Measurements from ENCODE around the gene PLEKHG4B.
"Not testable (repeated sequence)": the region's sequence is repeated elsewhere in the genome, so short reads cannot be mapped to it uniquely, and the experiment has no call there.

The PLEKHG4B gene

GRCh38 chr5:91556-92263, at the start of gene PLEKHG4B:
Gene PLEKHG4B, plus strand, starts transcription at chr5:92168. Its CDS starts 64 bp downstream, at chr5:92232.
- no peaks in the 10 kb centered on the region for H3K4me1 Mint-ChIP-seq
- no peak within 1 kb of the TSS for H3K27ac Mint-ChIP-seq
- no peaks in the 10 kb centered on the region for H3K9me3 Mint-ChIP-seq
- H3K4me3 Mint-ChIP-seq, result peak within 1 kb of the TSS; percentile 51
- DNase-seq (ENCODE audit: low spot score in 2 of 2) (no peak), ATAC-seq (ENCODE audit: low read depth) (peak; percentile 31)
- H3K27me3 Mint-ChIP-seq, result peaks cover 27% of the 10 kb centered on the region
- peaks cover 2% of the 10 kb centered on the region for H3K36me3 Mint-ChIP-seq

GRCh38 chr5:42250-42649, 49.7 kb upstream of the PLEKHG4B start:
- Mint-ChIP-seq H3K36me3 (no peaks in the 10 kb centered on the region), H3K4me3 (no peak overlapping the region), H3K9me3 (no peaks in the 10 kb centered on the region), H3K27ac (no peak overlapping the region), H3K27me3 (peaks cover 14% of the 10 kb centered on the region), H3K4me1 (no peaks in the 10 kb centered on the region)
- DNase-seq (ENCODE audit: low spot score in 2 of 2) (no peak), ATAC-seq (ENCODE audit: low read depth) (no peak)

GRCh38 chr5:48192-48591, 43.8 kb upstream of the PLEKHG4B start:
- no peak for DNase-seq (ENCODE audit: low spot score in 2 of 2)
- no peak overlapping the region for H3K27ac Mint-ChIP-seq
- peaks cover 2% of the 10 kb centered on the region for H3K36me3 Mint-ChIP-seq
- peaks cover 4% of the 10 kb centered on the region for H3K9me3 Mint-ChIP-seq
- H3K4me1 Mint-ChIP-seq, result no peaks in the 10 kb centered on the region
- no peak overlapping the region for H3K4me3 Mint-ChIP-seq
- peaks cover 23% of the 10 kb centered on the region for H3K27me3 Mint-ChIP-seq
- no peak for ATAC-seq (ENCODE audit: low read depth)

GRCh38 chr5:49530-49929, 42.4 kb upstream of the PLEKHG4B start:
- DNase-seq (ENCODE audit: low spot score in 2 of 2); H3K9me3 Mint-ChIP-seq; H3K4me3 Mint-ChIP-seq; ATAC-seq (ENCODE audit: low read depth); H3K27ac Mint-ChIP-seq; H3K4me1 Mint-ChIP-seq; H3K36me3 Mint-ChIP-seq: not testable (repeated sequence)
- H3K27me3 Mint-ChIP-seq, result peaks cover 22% of the 10 kb centered on the region

- Mint-ChIP-seq H3K27me3 (peaks cover 22% of the 10 kb centered on the region), H3K36me3 (peaks cover 2% of the 10 kb centered on the region), H3K27ac (no peak overlapping the region)
These were observed 41.9 kb upstream of the PLEKHG4B start for GRCh38 chr5:49953-50544.

GRCh38 chr5:50724-51499, 41.1 kb upstream of the PLEKHG4B start:
- Mint-ChIP-seq H3K27ac (no peak overlapping the region), H3K27me3 (peaks cover 20% of the 10 kb centered on the region), H3K4me1 (no peaks in the 10 kb centered on the region), H3K9me3 (peaks cover 6% of the 10 kb centered on the region), H3K4me3 (no peak overlapping the region), H3K36me3 (peaks cover 2% of the 10 kb centered on the region)
- no peak for ATAC-seq (ENCODE audit: low read depth)
- DNase-seq (ENCODE audit: low spot score in 2 of 2), result no peak

More at GRCh38 chr5:49953-50544, 41.9 kb upstream of the PLEKHG4B start:
- ATAC-seq (ENCODE audit: low read depth) (no peak), DNase-seq (ENCODE audit: low spot score in 2 of 2) (no peak)
- Mint-ChIP-seq H3K4me3 (no peak overlapping the region), H3K4me1 (no peaks in the 10 kb centered on the region), H3K9me3 (peaks cover 4% of the 10 kb centered on the region)

GRCh38 chr5:51500-51823, 40.5 kb upstream of the PLEKHG4B start:
- no peak overlapping the region for H3K4me3 Mint-ChIP-seq
- no peak for DNase-seq (ENCODE audit: low spot score in 2 of 2)

GRCh38 chr5:53381-54174, 38.4 kb upstream of the PLEKHG4B start:
- peaks cover 18% of the 10 kb centered on the region for H3K27me3 Mint-ChIP-seq
- peaks cover 2% of the 10 kb centered on the region for H3K36me3 Mint-ChIP-seq
- H3K27ac Mint-ChIP-seq, result no peak overlapping the region

More at GRCh38 chr5:51500-51823, 40.5 kb upstream of the PLEKHG4B start:
- Mint-ChIP-seq H3K4me1 (no peaks in the 10 kb centered on the region), H3K36me3 (peaks cover 2% of the 10 kb centered on the region), H3K27ac (no peak overlapping the region), H3K9me3 (peaks cover 6% of the 10 kb centered on the region), H3K27me3 (peaks cover 21% of the 10 kb centered on the region)
- no peak for ATAC-seq (ENCODE audit: low read depth)

GRCh38 chr5:54175-54730, 37.7 kb upstream of the PLEKHG4B start:
- peaks cover 2% of the 10 kb centered on the region for H3K36me3 Mint-ChIP-seq
- H3K4me1 Mint-ChIP-seq, result no peaks in the 10 kb centered on the region
- peaks cover 18% of the 10 kb centered on the region for H3K27me3 Mint-ChIP-seq
- peaks cover 6% of the 10 kb centered on the region for H3K9me3 Mint-ChIP-seq
- H3K4me3 Mint-ChIP-seq, result peak overlapping the region; percentile 21
- ATAC-seq (ENCODE audit: low read depth) (no peak), DNase-seq (ENCODE audit: low spot score in 2 of 2) (no peak)
- no peak overlapping the region for H3K27ac Mint-ChIP-seq

More at GRCh38 chr5:53381-54174, 38.4 kb upstream of the PLEKHG4B start:
- peak overlapping the region; percentile 47 for H3K4me3 Mint-ChIP-seq
- ATAC-seq (ENCODE audit: low read depth) (no peak), DNase-seq (ENCODE audit: low spot score in 2 of 2) (no peak)
- peaks cover 6% of the 10 kb centered on the region for H3K9me3 Mint-ChIP-seq
- no peaks in the 10 kb centered on the region for H3K4me1 Mint-ChIP-seq

- Mint-ChIP-seq H3K36me3 (peaks cover 2% of the 10 kb centered on the region), H3K27ac (no peak overlapping the region), H3K4me1 (no peaks in the 10 kb centered on the region), H3K4me3 (no peak overlapping the region), H3K27me3 (peaks cover 16% of the 10 kb centered on the region), H3K9me3 (peaks cover 9% of the 10 kb centered on the region)
- DNase-seq (ENCODE audit: low spot score in 2 of 2) (no peak), ATAC-seq (ENCODE audit: low read depth) (no peak)
These were observed 36.9 kb upstream of the PLEKHG4B start for GRCh38 chr5:54876-55569.

- no peaks in the 10 kb centered on the region for H3K36me3 Mint-ChIP-seq
- no peak overlapping the region for H3K27ac Mint-ChIP-seq
- H3K4me3 Mint-ChIP-seq, result no peak overlapping the region
- H3K4me1 Mint-ChIP-seq, result no peaks in the 10 kb centered on the region
- H3K27me3 Mint-ChIP-seq, result peaks cover 9% of the 10 kb centered on the region
- peaks cover 7% of the 10 kb centered on the region for H3K9me3 Mint-ChIP-seq
- ATAC-seq (ENCODE audit: low read depth) (no peak), DNase-seq (ENCODE audit: low spot score in 2 of 2) (no peak)
These were observed 35.2 kb upstream of the PLEKHG4B start for GRCh38 chr5:56561-57290.

GRCh38 chr5:60250-60649, 31.7 kb upstream of the PLEKHG4B start:
- H3K27ac Mint-ChIP-seq; ATAC-seq (ENCODE audit: low read depth); DNase-seq (ENCODE audit: low spot score in 2 of 2); H3K36me3 Mint-ChIP-seq; H3K4me3 Mint-ChIP-seq; H3K4me1 Mint-ChIP-seq: not testable (repeated sequence)
- H3K27me3 Mint-ChIP-seq, result peaks cover 12% of the 10 kb centered on the region
- H3K9me3 Mint-ChIP-seq, result peaks cover 11% of the 10 kb centered on the region

Measured in memory B cell (primary cell).